G401.6 (cell line): Measurements from ENCODE around the gene TRAPPC6A.

Experiments used
- FAIRE-seq: peaks from 2 replicates; lab custom pipeline; 2012; peaks lifted over from hg19 to GRCh38; lab: Jason Lieb, UNC

TRAPPC6A gene

DNA sequence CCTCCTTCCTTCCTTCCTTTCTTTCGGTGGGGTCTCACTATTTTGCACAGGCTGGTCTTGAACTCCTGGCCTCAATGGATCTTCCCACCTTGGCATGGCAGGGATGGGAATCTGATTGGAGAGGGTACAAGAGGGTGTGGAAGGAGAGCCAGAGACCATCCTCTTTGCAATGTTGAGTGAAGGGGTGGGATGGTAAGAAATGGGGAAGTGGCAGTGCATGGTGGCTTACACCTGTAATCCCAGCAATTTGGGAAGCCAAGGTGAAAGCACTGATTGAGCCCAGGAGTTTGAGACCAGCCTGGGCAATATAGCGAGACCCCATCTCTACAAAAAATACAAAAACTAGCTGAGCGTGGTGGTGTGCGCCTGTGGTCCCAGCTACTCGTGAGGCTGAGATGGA, 6.1 kb upstream of the TRAPPC6A start:
- FAIRE-seq, result no peak

DNA sequence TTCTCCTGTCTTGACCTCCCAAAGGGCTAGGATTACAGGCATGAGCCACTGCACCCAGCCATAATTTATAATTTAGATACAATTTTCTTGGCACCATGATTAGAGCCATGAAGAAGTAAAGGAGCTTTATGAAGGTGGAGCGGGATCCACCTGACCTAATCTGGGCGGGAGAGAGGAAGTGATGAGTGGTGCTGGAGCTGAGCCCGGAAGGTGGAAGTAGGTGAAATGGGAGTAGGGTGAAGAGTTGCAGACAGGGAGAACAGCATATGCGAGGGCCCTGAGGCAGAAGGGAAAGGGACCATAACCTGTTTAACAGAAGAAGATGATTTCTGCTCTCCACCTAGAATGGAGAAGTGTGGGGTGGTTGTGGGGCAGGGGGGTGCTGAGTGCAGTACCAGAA, 4.7 kb upstream of the TRAPPC6A start:
- no peak for FAIRE-seq

DNA sequence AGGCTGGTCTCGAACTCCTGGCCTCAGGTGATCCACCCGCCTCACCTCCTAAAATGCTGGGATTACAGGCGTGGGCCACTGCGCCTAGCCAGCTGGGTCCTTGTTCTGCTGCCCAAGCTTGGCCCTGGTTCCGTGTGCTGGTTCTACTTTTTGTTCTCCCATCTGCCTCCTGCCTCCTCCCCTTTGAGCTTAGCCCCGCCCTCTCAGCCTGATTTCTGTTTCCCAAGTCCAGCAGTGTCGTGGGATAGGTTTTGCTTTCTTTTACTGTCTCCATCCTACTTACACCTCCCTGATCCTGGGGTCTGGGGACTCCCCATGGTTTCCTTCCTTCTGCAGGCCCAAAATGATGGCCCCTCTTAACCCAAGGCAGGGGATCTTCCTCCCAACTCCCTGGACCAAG, 2.9 kb upstream of the TRAPPC6A start:
- FAIRE-seq, result no peak

DNA sequence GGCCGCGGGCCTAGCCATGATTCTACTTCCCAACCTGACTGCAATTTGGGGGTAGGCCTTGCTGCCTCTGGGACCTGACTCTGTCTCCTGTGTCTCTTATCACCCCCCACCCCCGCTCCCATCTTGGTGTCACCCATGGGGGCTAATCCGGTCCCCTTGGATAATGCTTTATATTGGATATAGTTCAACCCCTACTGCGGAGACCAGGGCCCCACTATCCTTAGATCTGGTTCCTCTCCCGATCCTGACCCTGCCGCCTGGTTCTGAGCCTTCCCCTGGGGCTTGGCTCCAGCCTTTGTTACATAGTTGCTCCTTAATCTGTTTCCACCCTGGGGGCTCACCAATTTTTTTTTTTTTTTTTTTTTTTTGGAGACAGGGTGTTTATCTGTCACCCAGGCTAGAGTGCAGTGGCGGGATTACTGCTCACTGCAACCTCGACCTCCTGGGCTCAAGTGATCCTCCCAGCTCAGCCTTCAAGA, 1.9 kb upstream of the TRAPPC6A start:
- no peak for FAIRE-seq

DNA sequence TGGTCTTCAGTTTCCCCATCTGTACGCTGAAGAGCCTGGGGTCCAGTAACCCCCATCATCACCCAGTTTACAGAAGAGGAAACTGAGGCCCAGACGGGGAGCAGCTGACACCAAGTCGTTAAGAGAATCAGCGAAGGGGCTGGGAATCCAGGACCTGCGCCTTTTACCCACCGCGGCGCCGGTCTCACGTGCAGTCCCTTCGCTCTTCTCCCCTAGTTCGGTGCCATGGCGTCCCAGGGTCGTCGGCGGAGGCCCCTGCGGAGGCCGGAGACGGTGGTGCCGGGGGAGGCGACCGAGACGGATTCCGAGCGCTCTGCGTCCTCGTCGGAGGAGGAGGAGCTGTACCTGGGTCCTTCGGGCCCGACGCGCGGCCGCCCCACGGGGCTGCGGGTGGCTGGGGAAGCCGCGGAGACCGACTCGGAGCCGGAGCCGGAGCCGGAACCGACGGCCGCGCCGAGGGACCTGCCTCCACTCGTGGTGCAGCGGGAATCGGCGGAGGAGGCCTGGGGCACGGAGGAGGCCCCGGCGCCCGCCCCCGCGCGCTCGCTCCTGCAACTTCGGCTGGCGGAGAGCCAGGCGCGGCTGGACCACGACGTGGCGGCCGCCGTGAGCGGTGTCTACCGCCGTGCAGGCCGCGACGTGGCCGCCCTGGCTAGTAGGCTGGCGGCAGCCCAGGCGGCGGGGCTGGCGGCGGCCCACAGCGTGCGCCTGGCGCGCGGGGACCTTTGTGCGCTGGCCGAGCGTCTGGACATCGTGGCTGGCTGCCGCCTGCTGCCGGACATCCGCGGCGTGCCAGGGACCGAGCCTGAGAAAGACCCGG, 1.2 kb upstream of the TRAPPC6A start:
- FAIRE-seq, result no peak

DNA sequence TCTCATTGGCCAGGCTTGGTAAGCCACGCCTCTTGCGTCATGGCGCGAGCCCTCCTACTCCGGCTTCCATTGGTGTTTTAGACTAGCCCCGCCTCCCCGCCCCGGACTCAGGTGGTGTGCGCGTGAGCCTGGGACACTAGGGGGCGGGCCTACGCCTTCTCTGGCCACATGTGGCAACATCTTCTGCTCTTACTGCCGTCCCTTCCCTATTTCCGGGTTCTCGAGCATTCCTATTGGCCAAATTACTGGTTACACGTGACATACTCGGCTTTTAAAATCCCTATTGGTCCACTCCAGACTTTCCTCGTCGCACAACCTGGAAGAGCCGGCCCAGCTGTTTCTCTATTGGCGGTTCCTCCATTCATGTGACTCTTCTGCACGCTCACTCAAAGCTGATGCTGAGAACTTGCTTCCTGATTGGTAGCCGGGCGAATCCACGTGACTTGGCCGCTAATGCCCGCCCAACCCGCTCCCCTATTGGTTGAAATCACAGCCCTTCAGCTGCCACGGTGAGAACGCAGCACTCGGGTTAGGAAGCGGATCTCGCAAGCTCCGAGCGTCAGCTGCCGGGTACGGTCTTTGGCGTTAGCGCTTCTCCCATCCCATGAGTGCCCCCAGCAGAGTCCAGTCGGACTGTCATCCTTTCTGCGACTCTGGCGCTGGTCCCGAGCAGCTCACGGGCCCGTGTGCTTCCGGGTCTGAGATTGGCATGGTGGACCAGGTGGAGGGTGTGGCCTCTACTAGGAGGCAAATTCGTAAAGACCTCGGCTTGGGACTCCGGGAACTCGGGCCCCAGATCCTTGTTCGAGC, 430 bp upstream of the TRAPPC6A start, which contains the start of gene BLOC1S3:
Gene BLOC1S3 (plus strand): TSS at position 523 of the 810 bp plus-strand sequence. CDS start 513 bp downstream, outside the sequence.
- FAIRE-seq, result peak; percentile 100

DNA sequence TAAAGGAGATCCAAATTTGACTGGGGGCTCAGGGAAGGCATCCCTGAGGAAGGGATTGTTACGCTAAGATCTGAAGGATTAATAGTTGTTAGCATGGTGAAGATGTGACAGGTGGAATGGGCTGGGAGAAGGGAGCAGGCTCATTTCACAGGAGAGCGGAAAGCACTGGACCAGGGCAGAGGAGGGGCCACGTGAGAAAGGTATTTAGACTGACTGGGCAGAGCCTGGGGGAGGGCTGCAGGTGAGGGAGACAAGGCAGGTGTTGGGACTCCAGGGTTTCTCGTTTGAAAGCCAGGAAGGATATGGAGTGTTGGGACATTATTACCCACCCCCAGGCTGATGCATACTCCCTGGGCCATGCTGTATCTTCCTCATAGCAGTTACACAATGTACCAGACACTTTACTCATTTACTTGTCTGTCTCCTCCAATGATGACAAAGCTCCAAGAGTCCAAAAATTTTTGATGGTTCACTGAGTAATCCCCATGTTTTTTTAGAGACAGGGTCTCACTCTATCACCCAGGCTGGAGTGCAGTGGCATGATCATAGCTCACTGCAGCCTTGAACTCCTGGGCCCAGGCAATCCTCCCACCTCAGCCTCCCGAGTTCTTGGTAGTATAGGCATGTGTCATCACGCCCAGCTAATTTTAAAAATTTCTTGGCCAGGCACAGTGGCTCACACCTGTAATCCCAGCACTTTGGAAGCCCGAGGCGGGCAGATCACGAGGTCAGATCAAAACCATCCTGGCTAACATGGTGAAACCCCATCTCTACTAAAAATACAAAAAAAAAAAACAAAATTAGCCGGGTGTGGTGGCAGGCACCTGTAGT, 2.3 kb downstream of the TRAPPC6A start:
- FAIRE-seq, result no peak

DNA sequence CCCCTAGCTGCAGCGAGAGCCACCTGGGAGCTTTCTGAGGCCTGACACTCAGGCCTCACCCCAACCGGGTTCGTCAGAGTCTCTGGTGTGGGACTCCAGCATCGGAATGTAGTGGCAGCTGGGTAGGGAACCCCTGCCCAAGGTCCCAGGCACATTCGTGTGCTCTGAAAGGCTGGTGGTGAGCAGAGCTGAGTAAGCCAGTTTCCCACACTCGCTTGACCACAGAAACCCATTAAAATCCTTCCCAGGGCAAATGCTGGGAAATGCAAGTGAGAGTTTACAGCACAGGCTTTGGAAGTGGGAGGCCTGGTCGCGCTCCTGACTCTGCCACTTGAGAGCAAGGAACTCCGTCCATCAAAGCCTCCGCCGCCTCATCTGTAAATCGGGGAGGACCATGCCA, 4.2 kb downstream of the TRAPPC6A start:
- FAIRE-seq, result no peak

DNA sequence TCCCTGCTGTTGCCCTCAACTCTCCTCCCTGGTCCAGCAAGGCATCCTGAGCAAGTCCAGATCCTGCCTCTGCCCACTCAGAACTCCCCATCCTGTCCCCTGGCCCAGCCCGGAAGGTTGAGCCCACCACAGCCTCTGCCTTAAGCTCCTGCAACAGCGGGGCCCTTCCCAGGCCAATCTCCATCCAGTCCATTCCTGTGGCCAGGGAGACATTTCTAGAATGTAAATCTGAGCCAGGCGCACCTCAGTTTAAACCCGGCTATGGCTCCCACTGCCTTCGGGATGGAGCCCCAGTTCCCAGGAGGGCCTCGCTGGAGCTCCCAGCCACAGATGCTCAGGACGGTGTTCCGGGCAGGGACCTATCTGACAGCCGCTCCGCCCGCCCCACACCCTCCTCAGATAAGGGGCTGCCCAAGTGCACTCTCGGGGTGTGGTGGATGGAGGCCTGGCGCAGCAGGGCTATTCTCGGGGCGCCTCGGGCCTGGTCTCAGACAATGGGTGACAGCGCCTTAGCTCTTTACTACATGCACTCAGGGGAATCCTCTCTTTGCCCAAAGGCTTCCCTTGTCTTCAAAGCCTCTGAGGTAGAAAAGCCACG, 5.3 kb downstream of the TRAPPC6A start:
- no peak for FAIRE-seq

DNA sequence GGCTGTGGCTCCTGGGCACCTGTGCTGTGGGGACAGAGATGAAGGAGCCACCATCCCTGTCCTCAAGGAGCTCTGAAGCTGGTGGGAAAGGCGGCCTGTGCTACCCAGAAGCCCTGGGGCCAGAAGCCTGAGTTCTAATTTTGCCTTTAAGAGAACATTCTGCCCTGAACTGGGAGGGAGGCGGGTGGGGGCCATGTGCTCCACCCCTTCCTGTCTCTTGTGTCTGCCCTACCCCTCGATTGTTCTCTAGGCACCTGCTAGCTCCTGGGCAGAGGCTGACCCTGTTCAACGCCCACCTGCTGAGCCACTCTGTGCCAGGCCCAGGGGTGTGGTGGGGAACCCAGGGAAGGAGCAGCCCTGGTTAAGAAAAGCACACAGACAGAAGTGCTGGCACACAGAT, 5.9 kb downstream of the TRAPPC6A start:
- no peak for FAIRE-seq

DNA sequence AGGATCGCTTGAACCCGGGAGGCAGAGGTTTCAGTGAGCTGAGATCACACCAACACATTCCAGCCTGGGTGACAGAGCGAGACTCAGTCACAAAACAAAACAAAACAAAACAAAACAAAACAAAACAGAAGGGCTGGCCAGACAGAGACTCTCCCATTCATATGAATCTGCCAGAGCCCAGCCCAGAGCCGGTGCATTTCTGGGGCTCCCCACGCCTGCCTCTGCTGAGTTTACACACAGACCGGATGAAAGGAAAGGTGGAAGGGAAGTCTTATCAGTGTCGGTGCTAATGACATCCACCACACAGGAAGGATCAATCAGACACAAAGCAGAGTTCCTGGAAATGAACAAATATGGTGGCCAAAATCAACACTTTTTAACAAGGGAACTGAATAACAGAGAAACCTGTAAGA, 6.8 kb downstream of the TRAPPC6A start:
- FAIRE-seq, result no peak

DNA sequence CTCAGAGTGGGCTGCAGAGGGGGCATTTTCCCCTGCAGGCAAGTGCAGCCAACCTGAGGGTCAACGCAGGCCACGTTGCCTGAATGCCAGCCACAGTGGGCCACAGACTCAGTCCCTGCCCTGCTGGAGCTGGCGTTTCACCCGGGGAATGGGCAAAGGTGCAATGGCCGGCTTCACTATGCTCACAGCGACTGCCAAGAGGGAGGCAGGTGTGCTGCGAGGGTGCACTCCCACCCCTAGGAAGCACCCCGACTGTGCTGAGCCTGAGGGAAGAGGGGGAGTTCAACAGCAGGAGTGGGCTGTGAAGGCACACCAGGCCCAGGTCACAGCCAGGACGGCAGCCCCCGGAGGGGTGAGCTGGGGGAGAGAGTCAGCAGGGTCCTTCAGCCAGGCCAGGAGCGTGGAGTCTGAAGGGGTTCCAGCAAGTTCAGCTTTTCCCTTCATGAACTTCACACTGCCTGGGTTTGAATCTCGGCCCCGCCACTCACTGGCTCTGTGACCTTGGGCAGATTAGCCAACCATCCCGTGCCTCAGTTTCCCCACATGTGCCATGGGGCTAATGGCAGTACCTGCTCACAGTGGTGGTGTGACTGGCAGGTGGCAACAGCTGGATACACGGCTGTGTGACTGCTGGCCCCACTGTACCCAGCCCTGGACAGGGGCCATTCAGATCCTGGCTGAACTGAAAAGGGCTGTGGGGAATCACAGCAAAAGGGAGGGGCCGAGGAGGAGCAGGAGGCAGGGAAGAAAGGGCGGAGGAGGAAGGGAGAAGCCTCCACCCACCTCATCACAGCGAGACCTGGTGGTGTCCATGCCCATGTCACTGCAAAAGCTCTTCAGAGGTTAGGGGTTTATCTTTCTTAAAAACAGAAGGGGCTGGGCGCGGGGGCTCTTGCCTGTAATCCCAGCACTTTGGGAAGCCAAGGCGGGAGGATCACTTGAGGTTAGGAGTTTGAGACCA, 7.6 kb downstream of the TRAPPC6A start:
- FAIRE-seq, result no peak

DNA sequence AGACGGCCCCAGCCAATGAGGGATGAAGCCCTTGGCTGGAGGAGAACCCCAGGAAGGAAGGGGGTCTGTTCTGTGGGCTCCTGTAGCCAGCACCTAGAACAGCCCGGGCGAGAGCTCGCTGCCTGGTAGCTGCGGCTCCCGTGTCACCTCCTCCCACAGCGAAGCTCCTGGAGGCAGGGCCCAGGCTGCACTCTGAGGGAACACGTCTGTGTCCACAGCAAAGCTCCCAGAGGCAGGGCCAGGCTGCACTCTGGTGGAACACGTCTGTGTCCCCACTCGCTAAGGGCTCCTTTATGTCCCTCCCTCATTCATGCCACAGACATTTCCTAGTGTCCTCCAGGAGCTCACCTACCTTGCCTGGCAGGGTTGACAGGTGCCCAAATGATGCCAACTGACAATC, 8.4 kb downstream of the TRAPPC6A start:
- FAIRE-seq, result no peak

DNA sequence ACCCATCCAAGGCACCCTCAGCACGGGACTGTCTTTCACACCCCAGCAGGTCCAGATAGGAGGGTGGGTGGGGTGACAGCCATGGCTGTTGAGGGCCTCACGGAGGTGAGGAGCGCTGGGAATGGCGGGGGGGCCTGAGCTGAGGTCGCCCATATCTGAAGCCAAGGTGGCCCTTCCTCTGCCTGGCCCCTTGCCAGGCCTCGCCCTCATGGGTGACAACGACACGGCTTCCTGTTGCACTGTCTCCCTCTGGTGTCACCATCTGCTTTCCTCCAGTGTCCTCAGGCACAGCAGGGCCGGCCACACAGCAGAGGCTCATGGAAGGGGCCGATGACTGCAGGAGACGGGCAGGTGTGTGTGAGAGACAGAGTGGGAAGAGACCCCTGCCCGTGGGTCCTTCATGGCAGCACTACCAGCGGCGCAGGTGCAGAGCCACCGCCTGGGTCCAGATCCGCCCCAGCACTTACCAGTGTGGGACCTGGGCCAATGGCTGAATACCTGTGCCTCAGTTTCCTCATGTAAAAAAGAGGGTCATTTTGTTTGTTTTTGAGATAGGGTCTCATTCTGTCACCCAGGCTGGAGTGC, 9.2 kb downstream of the TRAPPC6A start:
- FAIRE-seq, result no peak

DNA sequence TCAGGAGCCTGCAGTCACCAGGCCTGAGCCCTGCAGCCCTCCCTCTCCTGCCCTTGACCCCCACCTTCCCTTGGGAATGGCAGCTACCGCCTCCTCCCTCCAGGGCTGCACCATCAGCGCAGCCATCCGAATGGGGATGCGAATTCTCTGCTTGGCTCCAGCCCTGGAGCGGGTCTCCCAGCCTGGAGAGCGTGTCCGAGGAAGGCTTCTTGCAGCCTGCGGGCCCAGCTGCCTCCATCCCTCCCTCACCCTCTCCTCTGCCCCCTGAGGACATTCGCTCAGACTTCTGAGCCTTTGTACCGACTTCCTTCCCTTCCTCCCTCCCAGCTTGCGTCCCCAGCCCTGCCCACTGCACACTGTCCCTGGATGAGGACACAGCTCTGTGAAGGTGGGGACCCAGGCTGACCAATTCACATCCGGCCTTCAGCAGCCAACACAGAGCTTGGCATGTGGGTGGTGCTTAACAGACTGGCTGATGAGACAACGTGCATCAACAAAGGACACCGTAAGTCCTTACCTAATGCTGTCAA, 11.2 kb downstream of the TRAPPC6A start:
- no peak for FAIRE-seq

DNA sequence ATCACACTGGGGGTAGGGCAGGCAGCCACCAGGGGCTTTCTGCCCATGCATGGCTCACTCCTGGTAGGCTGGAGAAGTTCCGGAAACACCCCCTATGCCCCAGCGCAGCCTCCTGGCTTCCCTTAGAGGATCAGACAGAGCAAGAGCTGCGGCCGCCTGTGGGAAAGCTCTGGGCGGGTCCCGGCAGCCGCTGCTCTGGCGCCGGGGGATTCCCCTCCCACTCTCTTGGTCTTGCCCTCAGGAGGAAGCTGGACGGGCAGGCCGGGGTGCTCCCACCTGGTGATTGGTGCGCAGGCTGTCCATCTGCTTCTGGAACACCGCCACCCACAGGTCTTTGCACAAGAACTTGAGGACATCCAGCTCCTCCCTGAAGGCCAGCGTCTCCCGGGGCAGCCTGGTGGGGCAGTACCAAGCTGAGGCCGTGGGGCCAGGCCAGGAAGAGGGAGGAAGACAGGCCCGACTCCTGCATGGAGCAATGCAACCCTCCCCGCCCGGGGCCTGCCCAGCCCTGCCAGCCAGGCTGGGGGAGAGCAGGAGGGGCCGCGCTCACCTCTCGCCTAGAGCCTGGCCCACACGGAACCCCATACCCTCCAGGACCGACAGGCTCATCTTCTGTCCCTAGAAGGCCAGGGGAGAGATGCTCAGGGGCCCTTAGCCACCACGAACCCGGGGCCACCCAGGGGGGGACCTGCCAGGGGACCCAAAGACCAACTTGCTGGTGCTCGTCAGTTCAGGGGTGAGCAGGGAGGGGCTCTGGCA, 13.3 kb downstream of the TRAPPC6A start:
- no peak for FAIRE-seq

DNA sequence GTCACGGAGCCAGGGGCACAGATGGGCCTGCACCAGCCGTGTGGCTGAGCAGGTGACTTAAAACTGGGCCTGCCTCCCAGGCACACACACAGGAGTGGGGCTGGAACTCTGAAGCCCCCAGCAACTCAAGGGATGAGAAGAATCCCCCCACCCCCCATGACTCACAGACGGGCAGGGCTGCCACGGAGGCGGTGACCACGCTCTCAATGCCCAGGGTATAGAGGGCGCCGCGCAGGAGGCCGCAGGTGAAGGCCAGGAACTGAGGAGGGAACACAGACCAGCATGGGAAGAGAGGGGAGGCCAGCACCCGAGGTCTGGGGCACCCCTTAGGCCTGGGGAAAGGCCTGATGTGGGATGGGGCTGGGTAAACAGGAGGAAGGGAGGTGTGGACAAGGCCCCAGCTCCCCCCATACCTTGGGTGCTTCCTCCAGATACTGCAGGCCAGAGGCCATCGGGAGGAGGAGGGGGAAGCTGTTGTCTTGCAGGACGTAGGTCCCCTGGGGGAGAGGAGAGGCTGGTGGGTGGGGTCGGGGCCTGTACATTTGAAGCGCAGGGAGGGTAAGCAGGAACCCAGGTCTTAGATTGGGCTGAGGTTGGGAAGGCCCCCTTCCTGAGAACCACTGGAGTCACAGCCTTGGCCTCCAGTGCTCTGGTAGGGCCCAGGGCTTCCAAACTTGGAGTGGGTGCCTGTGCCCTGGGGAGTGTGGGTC, 14.1 kb downstream of the TRAPPC6A start:
- FAIRE-seq, result no peak

DNA sequence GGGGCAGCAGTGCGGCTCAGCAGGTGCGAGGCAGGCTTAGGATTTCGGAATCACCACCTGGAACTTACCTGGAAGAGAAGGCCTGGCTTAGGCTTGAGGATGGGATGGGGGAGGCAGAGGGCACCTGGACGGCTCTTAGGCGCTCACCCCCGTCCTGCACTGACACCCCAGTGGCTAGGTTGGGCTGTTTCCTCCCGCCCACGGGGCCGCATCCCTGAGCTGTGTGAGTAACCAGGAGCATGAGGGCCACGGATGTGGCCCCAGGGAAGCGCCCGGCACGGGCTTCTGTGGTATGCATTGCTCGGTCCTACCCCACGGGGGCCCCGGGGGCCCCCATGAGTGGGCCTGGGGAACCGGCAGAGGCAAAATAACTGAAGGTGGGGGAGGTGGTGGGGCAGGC, 14.9 kb downstream of the TRAPPC6A start:
- no peak for FAIRE-seq
